Endothelial cell of umbilical vein (primary cell): Measurements from ENCODE around the gene ADAM22.

Source experiments
- CTCF ChIP-seq, 2 donors: IDR thresholded peaks; 1 replicate in 1 of 2; 2 replicates in 1 of 2; pipeline ENCODE4 v1.5.1; 2011; ENCODE audit warnings: low read length in 2 of 2, mild to moderate bottlenecking in 2 of 2, moderate library complexity in 2 of 2, control low read depth in 1 of 2, inconsistent platforms in 1 of 2, low read depth in 1 of 2; ENCODE audit not compliant: insufficient read depth in 1 of 2; ENCODE audit errors: extremely low read depth in 1 of 2
- JUN ChIP-seq: IDR thresholded peaks from 2 replicates; pipeline ENCODE4 v1.6.1; 2011; ENCODE audit warnings: borderline replicate concordance, low read depth; ENCODE audit not compliant: insufficient read length, insufficient read depth
- POLR2A ChIP-seq: IDR thresholded peaks from 2 replicates; pipeline ENCODE4 v1.6.1; 2012; ENCODE audit warnings: low read depth, mild to moderate bottlenecking, control low read depth, low read length

- TF ChIP-seq JUN = no peak
- TF ChIP-seq CTCF (IDR thresholded peaks at IDR 0.05; ENCODE audit: extremely low read depth in 1 of 2, insufficient read depth in 1 of 2, low read depth in 1 of 2, low read length in 2 of 2) = no peak
- no peak for TF ChIP-seq POLR2A
These were observed 50.0 kb downstream of the ADAM22 start for GRCh38 chr7:87984088-87984487.
